HEK293 (cell line): ENCODE data around the gene EXD3.

Source experiments
- CTCF ChIA-PET: fragments of 350-600 bp; formaldehyde crosslinking; extraction: SDS; loops from one replicate; lab custom pipeline; 2021; ENCODE audit warnings: antibody characterized with exemption; lab: Yijun Ruan, JAX
- POLR2A ChIA-PET: fragments of 300-600 bp; formaldehyde crosslinking; extraction: SDS; loops from one replicate; lab custom pipeline; 2020; ENCODE audit warnings: antibody characterized with exemption, inconsistent platforms; lab: Yijun Ruan, JAX
- H3K27ac ChIP-seq: fragments of 200-500 bp; sonication (Bioruptor generic); 2 replicates; pipeline ENCODE4 v1.5.1; 2014; ENCODE audit warnings: low read depth, low read length, control low read depth, inconsistent platforms; ENCODE audit errors: extremely low read depth
- H3K36me3 ChIP-seq, 2 experiments: fragments of 200-500 bp in 1 of 2; sonication (Bioruptor generic) in 1 of 2; 1 replicate in 1 of 2; 2 replicates in 1 of 2; pipeline ENCODE4 v1.5.1; 2014 to 2017; ENCODE audit warnings: inconsistent platforms in 2 of 2, low read length in 2 of 2; ENCODE audit not compliant: control insufficient read depth in 2 of 2, insufficient read depth in 1 of 2
- H3K4me1 ChIP-seq: fragments of 200-500 bp; sonication (Bioruptor generic); 2 replicates; pipeline ENCODE4 v1.5.1; 2014; ENCODE audit warnings: mild to moderate bottlenecking, low read length, inconsistent platforms; ENCODE audit not compliant: control insufficient read depth, insufficient read depth
- H3K4me3 ChIP-seq: 2 replicates; pipeline ENCODE4 v1.5.1; 2011; ENCODE audit warnings: low read depth, mild to moderate bottlenecking, control low read depth, low read length, moderate library complexity
- H3K9me3 ChIP-seq: fragments of 200-500 bp; sonication (Bioruptor generic); 2 replicates; pipeline ENCODE4 v1.5.1; 2014; ENCODE audit warnings: low read depth, low read length, inconsistent platforms; ENCODE audit not compliant: control insufficient read depth, insufficient read depth
- AEBP2 ChIP-seq: fragments of 450-650 bp; formaldehyde crosslinking; IDR thresholded peaks from 2 replicates; pipeline ENCODE4 v1.5.1; 2016; ENCODE audit warnings: missing biosample characterization, missing genetic modification characterization, borderline replicate concordance
- BCL11A ChIP-seq: fragments of 450-650 bp; formaldehyde crosslinking; IDR thresholded peaks from 2 replicates; pipeline ENCODE4 v1.5.1; 2016; ENCODE audit warnings: low read depth, missing biosample characterization, missing genetic modification characterization
- BCL11B ChIP-seq: fragments of 450-650 bp; formaldehyde crosslinking; IDR thresholded peaks from 2 replicates; pipeline ENCODE4 v1.5.1; 2016; ENCODE audit warnings: low read depth, missing biosample characterization, missing genetic modification characterization
- GLIS1 ChIP-seq: fragments of 450-650 bp; formaldehyde crosslinking; IDR thresholded peaks from 2 replicates; pipeline ENCODE4 v1.5.1; 2016; ENCODE audit warnings: missing biosample characterization, missing genetic modification characterization
- GLIS2 ChIP-seq: fragments of 450-650 bp; formaldehyde crosslinking; IDR thresholded peaks from 2 replicates; pipeline ENCODE4 v1.5.1; 2016; ENCODE audit warnings: missing biosample characterization, missing genetic modification characterization
- KLF1 ChIP-seq: fragments of 450-650 bp; formaldehyde crosslinking; IDR thresholded peaks from 2 replicates; pipeline ENCODE4 v1.5.1; 2016; ENCODE audit warnings: missing biosample characterization, missing genetic modification characterization
- KLF10 ChIP-seq: fragments of 450-650 bp; IDR thresholded peaks from 2 replicates; pipeline ENCODE4 v1.5.1; 2018; ENCODE audit warnings: missing biosample characterization, mild to moderate bottlenecking, missing genetic modification characterization
- PBX3 ChIP-seq: sonication (generic); formaldehyde crosslinking; IDR thresholded peaks from 2 replicates; pipeline ENCODE4 v1.8.1; 2022; ENCODE audit warnings: mild to moderate bottlenecking, moderate library complexity, missing genetic modification reagents
- ZFP37 ChIP-seq: fragments of 450-650 bp; formaldehyde crosslinking; IDR thresholded peaks from 2 replicates; pipeline ENCODE4 v1.5.1; 2016; ENCODE audit warnings: missing biosample characterization, missing genetic modification characterization
- ZFP69B ChIP-seq: fragments of 450-650 bp; formaldehyde crosslinking; IDR thresholded peaks from 2 replicates; pipeline ENCODE4 v1.5.1; 2016; ENCODE audit warnings: missing biosample characterization, missing genetic modification characterization
- ZIC2 ChIP-seq: fragments of 450-650 bp; formaldehyde crosslinking; IDR thresholded peaks from 2 replicates; pipeline ENCODE4 v1.5.1; 2016; ENCODE audit warnings: missing biosample characterization, missing genetic modification characterization
- ZNF169 ChIP-seq: fragments of 450-650 bp; formaldehyde crosslinking; IDR thresholded peaks from 2 replicates; pipeline ENCODE4 v1.5.1; 2016; ENCODE audit warnings: missing biosample characterization, missing genetic modification characterization
- ZNF175 ChIP-seq: fragments of 450-650 bp; formaldehyde crosslinking; IDR thresholded peaks from 2 replicates; pipeline ENCODE4 v1.5.1; 2016; ENCODE audit warnings: missing biosample characterization, missing genetic modification characterization
- ZNF366 ChIP-seq: fragments of 450-650 bp; formaldehyde crosslinking; conservative IDR thresholded peaks from 2 replicates; pipeline ENCODE4 v1.5.1; 2016; ENCODE audit warnings: missing biosample characterization, missing genetic modification characterization
- ZNF449 ChIP-seq: fragments of 450-650 bp; formaldehyde crosslinking; IDR thresholded peaks from 2 replicates; pipeline ENCODE4 v1.5.1; 2017; ENCODE audit warnings: missing biosample characterization, mild to moderate bottlenecking, missing genetic modification characterization, moderate library complexity
- ZNF48 ChIP-seq: fragments of 450-650 bp; formaldehyde crosslinking; IDR thresholded peaks from 2 replicates; pipeline ENCODE4 v1.5.1; 2016; ENCODE audit warnings: missing biosample characterization, missing genetic modification characterization
- ZNF624 ChIP-seq: fragments of 450-650 bp; formaldehyde crosslinking; IDR thresholded peaks from 2 replicates; pipeline ENCODE4 v1.5.1; 2017; ENCODE audit warnings: missing biosample characterization, missing genetic modification characterization
- ZNF677 ChIP-seq: fragments of 450-650 bp; IDR thresholded peaks from 2 replicates; pipeline ENCODE4 v1.5.0; 2018; ENCODE audit warnings: missing biosample characterization, mild to moderate bottlenecking, missing genetic modification characterization, moderate library complexity
- ZSCAN4 ChIP-seq: fragments of 450-650 bp; formaldehyde crosslinking; IDR thresholded peaks from 2 replicates; pipeline ENCODE4 v1.5.1; 2017; ENCODE audit warnings: missing biosample characterization, missing genetic modification characterization
- TF ChIP-seq, protein P1 (sequence below): fragments of 450-650 bp; formaldehyde crosslinking; IDR thresholded peaks from 2 replicates; pipeline ENCODE4 v1.5.1; 2016; ENCODE audit warnings: missing biosample characterization, missing genetic modification characterization

EXD3 gene

GRCh38 chr9:137447722-137448601, 25.0 kb upstream of the EXD3 start:
- H3K36me3 ChIP-seq = peaks cover 0 to 28% of the 10 kb centered on the region in 2 experiments; a peak in 2 of 3 replicates
- TF ChIP-seq ZFP37 (tag by site-specific recombination) (no peak), GLIS2 (tag by site-specific recombination) (peak; percentile 49), AEBP2 (tag by site-specific recombination) (no peak), BCL11A (tag by site-specific recombination) (no peak), ZSCAN4 (tag by site-specific recombination) (no peak), GLIS1 (tag by site-specific recombination) (peak; percentile 91), KLF10 (tag by site-specific recombination) (no peak), ZNF366 (tag by site-specific recombination) (no peak), ZFP69B (tag by site-specific recombination) (no peak), ZIC2 (peak; percentile 81), ZNF624 (tag by site-specific recombination) (no peak), ZNF677 (no peak), ZNF48 (tag by site-specific recombination) (no peak), ZNF449 (tag by site-specific recombination) (no peak), ZNF169 (tag by site-specific recombination) (no peak), ZNF175 (tag by site-specific recombination) (no peak)
- TF ChIP-seq, protein P1, sequence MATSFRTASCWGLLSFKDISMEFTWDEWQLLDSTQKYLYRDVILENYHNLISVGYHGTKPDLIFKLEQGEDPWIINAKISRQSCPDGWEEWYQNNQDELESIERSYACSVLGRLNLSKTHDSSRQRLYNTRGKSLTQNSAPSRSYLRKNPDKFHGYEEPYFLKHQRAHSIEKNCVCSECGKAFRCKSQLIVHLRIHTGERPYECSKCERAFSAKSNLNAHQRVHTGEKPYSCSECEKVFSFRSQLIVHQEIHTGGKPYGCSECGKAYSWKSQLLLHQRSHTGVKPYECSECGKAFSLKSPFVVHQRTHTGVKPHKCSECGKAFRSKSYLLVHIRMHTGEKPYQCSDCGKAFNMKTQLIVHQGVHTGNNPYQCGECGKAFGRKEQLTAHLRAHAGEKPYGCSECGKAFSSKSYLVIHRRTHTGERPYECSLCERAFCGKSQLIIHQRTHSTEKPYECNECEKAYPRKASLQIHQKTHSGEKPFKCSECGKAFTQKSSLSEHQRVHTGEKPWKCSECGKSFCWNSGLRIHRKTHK (tag by site-specific recombination) = no peak
- ChIA-PET POLR2A (interaction anchor here (0.7 to 1.1 kb wide), 3 partner anchors 25 to 207 kb away, joined by 3 to 12 read pairs (median 3); partner anchors contain the start of genes EXD3, NOXA1 and TUBB4B), CTCF (interaction anchor here (0.7 to 1.3 kb wide), 3 partner anchors 25 to 161 kb away, joined by 3 to 4 read pairs (median 4); partner anchors contain the start of genes EXD3 and NOXA1)
- H3K4me1 ChIP-seq = no peaks in the 10 kb centered on the region
- no peaks in the 10 kb centered on the region for H3K9me3 ChIP-seq
- H3K4me3 ChIP-seq = no peak overlapping the region
- no peak overlapping the region for H3K27ac ChIP-seq

DNA sequence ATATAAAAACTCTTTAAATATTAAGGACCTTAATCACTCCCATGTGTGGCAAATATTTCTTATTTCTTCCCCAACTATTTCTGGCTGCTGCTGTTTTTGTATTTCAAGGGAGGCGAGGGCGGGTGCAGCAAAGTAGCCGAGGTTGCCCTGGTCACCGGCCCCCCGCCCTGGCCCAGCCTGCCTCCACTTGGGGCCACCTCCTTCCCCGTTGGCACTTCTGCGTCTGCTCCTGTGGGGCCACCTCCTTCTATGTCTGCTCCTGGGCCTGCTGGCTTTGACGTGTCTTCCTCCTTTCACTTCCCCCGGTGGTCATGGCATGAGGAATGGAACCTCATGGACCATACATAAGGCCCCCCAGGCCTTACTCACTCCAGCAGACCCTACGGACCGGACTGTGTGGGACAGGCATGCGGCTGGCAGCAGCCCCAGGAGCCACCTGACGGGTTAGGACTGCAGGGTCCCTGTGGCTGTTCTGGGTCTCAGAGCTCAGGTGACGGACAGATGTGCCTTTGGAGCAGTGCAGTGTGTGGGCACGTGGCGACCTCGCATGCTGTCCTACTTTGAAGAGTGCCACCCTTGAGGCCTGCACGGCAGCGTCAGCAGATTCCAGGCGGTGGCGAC, 24.0 kb upstream of the EXD3 start:
- H3K36me3 ChIP-seq = peaks cover 0 to 18% of the 10 kb centered on the region in 2 experiments; a peak in 2 of 3 replicates
- H3K9me3 ChIP-seq = no peaks in the 10 kb centered on the region
- H3K4me3 ChIP-seq = no peak overlapping the region
- ChIA-PET CTCF (interaction anchor here (0.5 to 4.2 kb wide), 7 partner anchors 19 to 160 kb away, joined by 3 to 19 read pairs (median 4); partner anchors contain the start of genes EXD3 and NOXA1), POLR2A (interaction anchor here (0.6 to 1.3 kb wide), 5 partner anchors 12 to 296 kb away, joined by 3 to 12 read pairs (median 4); partner anchors contain the start of genes EXD3, NOXA1, NSMF and TUBB4B)
- H3K27ac ChIP-seq = no peak overlapping the region
- no peaks in the 10 kb centered on the region for H3K4me1 ChIP-seq
- TF ChIP-seq GLIS2 (tag by site-specific recombination) (peak; percentile 55; the same call in 1 of the 2 replicates), GLIS1 (tag by site-specific recombination) (peak; percentile 41; the same call in 1 of the 2 replicates), BCL11B (tag by site-specific recombination) (no peak), KLF1 (tag by site-specific recombination) (peak; percentile 31; the same call in 1 of the 2 replicates), PBX3 (no peak)
